Smooth muscle cell (in vitro differentiated cells): ENCODE results near the gene LNPEP. TPM values are rescaled to one million over a fixed set of nuclear protein-coding genes. Genes with fewer than 3 reads are reported as not detected.

Experiments
- DNase-seq: peaks from one replicate; lab custom pipeline; 2025; ENCODE audit not compliant: unreplicated experiment; lab: John Stamatoyannopoulos, UW
- H2AFZ ChIP-seq: fragments of 200-600 bp; sonication (generic); 2 replicates; pipeline ENCODE4 v1.6.0; 2016; ENCODE audit warnings: antibody characterized with exemption, low read depth, mild to moderate bottlenecking
- H3F3A ChIP-seq: fragments of 200-600 bp; sonication (generic); 2 replicates; pipeline ENCODE4 v1.6.0; 2017; ENCODE audit warnings: antibody characterized with exemption, low read depth
- H3K27ac ChIP-seq: fragments of 200-600 bp; sonication (generic); 2 replicates; pipeline ENCODE4 v1.5.1; 2016; ENCODE audit warnings: low read depth, mild to moderate bottlenecking
- H3K27me3 ChIP-seq: fragments of 200-600 bp; sonication (generic); 2 replicates; pipeline ENCODE4 v1.6.1; 2016; ENCODE audit warnings: low read depth, mild to moderate bottlenecking
- H3K36me3 ChIP-seq: fragments of 200-600 bp; sonication (generic); 2 replicates; pipeline ENCODE4 v1.5.1; 2016; ENCODE audit warnings: low read depth
- H3K4me1 ChIP-seq: fragments of 200-600 bp; sonication (generic); 2 replicates; pipeline ENCODE4 v1.5.1; 2016; ENCODE audit warnings: low read depth
- H3K4me2 ChIP-seq: fragments of 200-600 bp; sonication (generic); 2 replicates; pipeline ENCODE4 v1.6.0; 2016; ENCODE audit warnings: mild to moderate bottlenecking
- H3K4me3 ChIP-seq: fragments of 200-600 bp; sonication (generic); 2 replicates; pipeline ENCODE4 v1.5.1; 2016; ENCODE audit warnings: mild to moderate bottlenecking
- H3K79me2 ChIP-seq: fragments of 200-600 bp; sonication (generic); 2 replicates; pipeline ENCODE4 v1.6.0; 2016; ENCODE audit warnings: low read depth, mild to moderate bottlenecking
- H3K9ac ChIP-seq: fragments of 200-600 bp; sonication (generic); 2 replicates; pipeline ENCODE4 v1.6.0; 2016; ENCODE audit warnings: low read depth
- H3K9me3 ChIP-seq: fragments of 200-600 bp; sonication (generic); replicated peaks from 2 replicates; pipeline ENCODE4 v1.5.1; 2016; ENCODE audit warnings: low read depth
- H4K20me1 ChIP-seq: fragments of 200-600 bp; sonication (generic); 2 replicates; pipeline ENCODE4 v1.6.0; 2016; ENCODE audit warnings: low read depth
- CTCF ChIP-seq: fragments of 200-600 bp; sonication (generic); IDR thresholded peaks from 2 replicates; pipeline ENCODE4 v1.5.1; 2017; ENCODE audit warnings: borderline replicate concordance, mild to moderate bottlenecking, antibody characterized with exemption; ENCODE audit not compliant: insufficient read depth, poor library complexity, severe bottlenecking
- WGBS: methylation state at CpG from one replicate; pipeline ENCODE4 v1.1.7; 2016; ENCODE audit warnings: low lambda C conversion rate; 5-methylcytosine and 5-hydroxymethylcytosine counted together
- polyA plus RNA-seq: library from polyadenylated mRNA; unstranded; fragments of >200 nt; fragmentation: Nextera tagmentation; extraction: Ambion mirVana; gene quantifications from 2 replicates; pipeline ENCODE4 v1.2.1, GENCODE V29; 2016
- total RNA-seq: library from RNA; depleted of rRNA; stranded (reverse); fragments of >200 nt; gene quantifications from 2 replicates; pipeline ENCODE4 v1.2.3, GENCODE V29; 2014

The LNPEP gene
- total and polyA plus RNA-seq, 2 experiments from 2014 or later = 2.3 to 24.3 TPM

- H3K36me3 ChIP-seq = no peaks in the 10 kb centered on the region
- TF ChIP-seq CTCF = no peak
- WGBS = 92% methylated on average over 4 of the region's 4 CpGs
- H3K4me1 ChIP-seq = no peaks in the 10 kb centered on the region
- H3K4me3 ChIP-seq = no peak overlapping the region
- H3F3A ChIP-seq = no peaks in the 10 kb centered on the region
- no peak for DNase-seq
- H3K4me2 ChIP-seq = no peak overlapping the region
- no peaks in the 10 kb centered on the region for H3K9me3 ChIP-seq
- no peak overlapping the region for H3K9ac ChIP-seq
- H2AFZ ChIP-seq = no peak overlapping the region
- H3K27ac ChIP-seq = no peak overlapping the region
- no peaks in the 10 kb centered on the region for H3K27me3 ChIP-seq
- H4K20me1 ChIP-seq = no peaks in the 10 kb centered on the region
- H3K79me2 ChIP-seq = no peaks in the 10 kb centered on the region
Measured at GRCh38 chr5:96919754-96920197, 16.1 kb upstream of the LNPEP start.

- WGBS = 77% methylated on average over 3 of the region's 3 CpGs
- Histone ChIP-seq H3K27me3 (no peaks in the 10 kb centered on the region), H3K36me3 (no peaks in the 10 kb centered on the region), H3K9ac (peak overlapping the region; percentile 3), H3K4me3 (no peak overlapping the region), H3F3A (no peaks in the 10 kb centered on the region), H3K79me2 (no peaks in the 10 kb centered on the region), H3K9me3 (no peaks in the 10 kb centered on the region), H3K27ac (peak overlapping the region; percentile 25), H4K20me1 (no peaks in the 10 kb centered on the region), H3K4me1 (no peaks in the 10 kb centered on the region), H3K4me2 (peak overlapping the region; percentile 58), H2AFZ (peak overlapping the region; percentile 34)
- TF ChIP-seq CTCF = no peak
- no peak for DNase-seq
Measured at GRCh38 chr5:96920744-96921355, 15.0 kb upstream of the LNPEP start.

GRCh38 chr5:96922499-96923244 is 13.2 kb upstream of the LNPEP start:
- Histone ChIP-seq H3K27ac (no peak overlapping the region), H3K36me3 (no peaks in the 10 kb centered on the region), H3K9me3 (no peaks in the 10 kb centered on the region), H3K79me2 (no peaks in the 10 kb centered on the region), H2AFZ (no peak overlapping the region), H3F3A (no peaks in the 10 kb centered on the region), H4K20me1 (no peaks in the 10 kb centered on the region), H3K4me2 (no peak overlapping the region), H3K4me3 (no peak overlapping the region), H3K27me3 (no peaks in the 10 kb centered on the region), H3K9ac (no peak overlapping the region), H3K4me1 (no peaks in the 10 kb centered on the region)
- WGBS = 95% methylated on average over 12 of the region's 12 CpGs
- DNase-seq = no peak
- no peak for TF ChIP-seq CTCF
